ENCODE data around the gene EVI2B.

EVI2B gene

GRCh38 chr17:31272803-31273202 is 41.1 kb downstream of the EVI2B start:
- TF ChIP-seq NFIC (IDR thresholded peaks at IDR 0.05) (no peak), CREB1 (IDR thresholded peaks at IDR 0.05; ENCODE audit: low read depth) (no peak), CEBPB (IDR thresholded peaks at IDR 0.05) (no peak), TCF12 (IDR thresholded peaks at IDR 0.05; ENCODE audit: low read depth) (no peak), MAX (IDR thresholded peaks at IDR 0.05) (no peak), EGR1 (IDR thresholded peaks at IDR 0.05) (no peak), RAD21 (IDR thresholded peaks at IDR 0.05; ENCODE audit: low read depth) (no peak), REST (IDR thresholded peaks at IDR 0.05; ENCODE audit: low read depth) (no peak), EP300 (IDR thresholded peaks at IDR 0.05; ENCODE audit: borderline replicate concordance) (no peak), FOXM1 (IDR thresholded peaks at IDR 0.05; ENCODE audit: borderline replicate concordance, low read depth) (no peak), ZBTB7A (IDR thresholded peaks at IDR 0.05; ENCODE audit: low read depth) (no peak)

- TF ChIP-seq ZBTB7A (IDR thresholded peaks at IDR 0.05; ENCODE audit: low read depth) (no peak), EP300 (IDR thresholded peaks at IDR 0.05; ENCODE audit: borderline replicate concordance) (no peak), FOXM1 (IDR thresholded peaks at IDR 0.05; ENCODE audit: borderline replicate concordance, low read depth) (no peak), CREB1 (IDR thresholded peaks at IDR 0.05; ENCODE audit: low read depth) (no peak)
Measured at GRCh38 chr17:31272236-31272635, 41.6 kb downstream of the EVI2B start.

GRCh38 chr17:31269578-31269983 is 44.3 kb downstream of the EVI2B start:
- no peak for TF ChIP-seq YY1 (IDR thresholded peaks at IDR 0.05; ENCODE audit: low read depth)
- TF ChIP-seq MAX (IDR thresholded peaks at IDR 0.05), result 0 out of 2 replicates have a peak, but pooled peaks have one; percentile 33
- TF ChIP-seq CEBPB (IDR thresholded peaks at IDR 0.05), result no peak
- no peak for TF ChIP-seq REST (IDR thresholded peaks at IDR 0.05; ENCODE audit: low read depth)
- TF ChIP-seq EGR1 (IDR thresholded peaks at IDR 0.05), result no peak
- no peak for TF ChIP-seq FOXM1 (IDR thresholded peaks at IDR 0.05; ENCODE audit: borderline replicate concordance, low read depth)
- no peak; the same call in 1 of the 2 replicates for TF ChIP-seq EP300 (IDR thresholded peaks at IDR 0.05; ENCODE audit: borderline replicate concordance)
- no peak for TF ChIP-seq ZBTB7A (IDR thresholded peaks at IDR 0.05; ENCODE audit: low read depth)
- no peak for TF ChIP-seq RAD21 (IDR thresholded peaks at IDR 0.05; ENCODE audit: low read depth)
- peak; percentile 81 for TF ChIP-seq TEAD4 (IDR thresholded peaks at IDR 0.05)
- no peak for TF ChIP-seq CREB1 (IDR thresholded peaks at IDR 0.05; ENCODE audit: low read depth)
- TF ChIP-seq TAF1 (IDR thresholded peaks at IDR 0.05; ENCODE audit: low read depth), result no peak
- peak; percentile 86 for TF ChIP-seq USF1 (IDR thresholded peaks at IDR 0.05)
- TF ChIP-seq NFIC (IDR thresholded peaks at IDR 0.05), result no peak
- peak; percentile 33; the same call in 1 of the 2 replicates for TF ChIP-seq TCF12 (IDR thresholded peaks at IDR 0.05; ENCODE audit: low read depth)

GRCh38 chr17:31269036-31269577 is 44.7 kb downstream of the EVI2B start:
- TF ChIP-seq ZBTB7A (IDR thresholded peaks at IDR 0.05; ENCODE audit: low read depth), result no peak
- TF ChIP-seq EP300 (IDR thresholded peaks at IDR 0.05; ENCODE audit: borderline replicate concordance), result no peak
- no peak for TF ChIP-seq TCF12 (IDR thresholded peaks at IDR 0.05; ENCODE audit: low read depth)
- no peak for TF ChIP-seq TAF1 (IDR thresholded peaks at IDR 0.05; ENCODE audit: low read depth)
- TF ChIP-seq USF1 (IDR thresholded peaks at IDR 0.05), result no peak
- TF ChIP-seq REST (IDR thresholded peaks at IDR 0.05; ENCODE audit: low read depth), result no peak
- no peak for TF ChIP-seq MAX (IDR thresholded peaks at IDR 0.05)
- TF ChIP-seq CEBPB (IDR thresholded peaks at IDR 0.05), result no peak
- TF ChIP-seq FOXM1 (IDR thresholded peaks at IDR 0.05; ENCODE audit: borderline replicate concordance, low read depth), result no peak
- no peak for TF ChIP-seq TEAD4 (IDR thresholded peaks at IDR 0.05)
- TF ChIP-seq EGR1 (IDR thresholded peaks at IDR 0.05), result no peak
- no peak for TF ChIP-seq RAD21 (IDR thresholded peaks at IDR 0.05; ENCODE audit: low read depth)
- TF ChIP-seq CREB1 (IDR thresholded peaks at IDR 0.05; ENCODE audit: low read depth), result no peak
- TF ChIP-seq YY1 (IDR thresholded peaks at IDR 0.05; ENCODE audit: low read depth), result no peak
- TF ChIP-seq NFIC (IDR thresholded peaks at IDR 0.05), result no peak
